Heart left ventricle (tissue), 16 donors: Measurements from ENCODE around the gene SSR4. TPM values are rescaled to one million over a fixed set of nuclear protein-coding genes. Genes with fewer than 3 reads are reported as not detected.

ENCODE experiments used
- ATAC-seq, 4 donors: fragments of 200-7000 bp; cut with Tn5 transposase; one replicate each; pipeline ENCODE4 v1.9.1; 2020 to 2022; ENCODE audit warnings: moderate library complexity in 4 of 4, mild to moderate bottlenecking in 3 of 4, moderate number of reproducible peaks in 1 of 4
- DNase-seq, 5 donors: peaks; one replicate each; pipeline ENCODE4 v3.0.0-alpha.2; 2020
- H3K27ac ChIP-seq, 12 donors: fragments of 200-600 bp; sonication (generic) in 4 of 12; one replicate each; pipeline versions ENCODE4 v1.5.0 to v1.8.0; 2016 to 2022; ENCODE audit warnings: mild to moderate bottlenecking in 2 of 12
- H3K27me3 ChIP-seq, 9 donors: fragments of 200-600 bp; sonication (generic) in 2 of 9; one replicate each; pipeline versions ENCODE4 v1.5.1 to v1.8.0; 2016 to 2022; ENCODE audit warnings: mild to moderate bottlenecking in 3 of 9
- H3K36me3 ChIP-seq, 9 donors: fragments of 200-600 bp; sonication (generic) in 2 of 9; one replicate each; pipeline versions ENCODE4 v1.5.0 to v1.8.0; 2018 to 2022; ENCODE audit warnings: mild to moderate bottlenecking in 2 of 9
- H3K4me1 ChIP-seq, 12 donors: fragments of 200-600 bp; sonication (generic) in 4 of 12; one replicate each; pipeline versions ENCODE4 v1.5.0 to v1.8.0; 2016 to 2022; ENCODE audit warnings: mild to moderate bottlenecking in 3 of 12
- H3K4me3 ChIP-seq, 12 donors: fragments of 200-600 bp; sonication (generic) in 4 of 12; one replicate each; pipeline versions ENCODE4 v1.5.0 to v1.8.0; 2017 to 2022; ENCODE audit warnings: mild to moderate bottlenecking in 9 of 12, moderate library complexity in 4 of 12
- H3K9me3 ChIP-seq, 12 donors: fragments of 200-600 bp; sonication (generic) in 4 of 12; one replicate each; pipeline versions ENCODE4 v1.5.0 to v1.8.0; 2016 to 2022; ENCODE audit warnings: mild to moderate bottlenecking in 1 of 12
- CTCF ChIP-seq, 12 donors: fragments of 200-600 bp; sonication (generic) in 4 of 12; IDR thresholded peaks; one replicate each; pipeline versions ENCODE4 v1.5.0 to v1.8.0; 2018 to 2022; ENCODE audit warnings: antibody characterized with exemption in 12 of 12, mild to moderate bottlenecking in 5 of 12
- POLR2A ChIP-seq, 2 donors: fragments of 450-650 bp; IDR thresholded peaks; one replicate each; pipeline ENCODE4 v1.6.1; 2017; ENCODE audit warnings: antibody characterized with exemption in 2 of 2, mild to moderate bottlenecking in 2 of 2, moderate library complexity in 2 of 2
- WGBS, 4 donors: extraction: QIAGEN DNeasy Blood & Tissue Kit in 2 of 4; methylation state at CpG; one replicate each; pipeline versions ENCODE4 v1.1.5 to v1.1.7; 2013 to 2018; 5-methylcytosine and 5-hydroxymethylcytosine counted together
- intact Hi-C, 10 donors: fragments of 100-400 bp; cut with DNase I; formaldehyde crosslinking; loops; one replicate each; pipeline versions ENCODE4 v1.11.1 to v1.14.2; 2022
- polyA plus RNA-seq, 2 donors: library from polyadenylated mRNA; stranded (reverse); fragments of 200-250 nt; gene quantifications; one replicate each; pipeline ENCODE4 v1.2.3, GENCODE V29; 2013
- total RNA-seq, 9 donors: library from RNA; depleted of rRNA in 2 of 9; stranded (reverse); fragments of >200 nt in 2 of 9; fragmentation: NEBNext Ultra II Directional in 3 of 9; extraction: Animal tissue kit (Norgen Biotek cat#: 25700) in 3 of 9; gene quantifications; one replicate each; pipeline versions ENCODE4 v1.1.0 to v1.2.4, GENCODE V29; 2016 to 2023
- donor health status: ischemic (EF 13 %, LVEDD 7.1; RV severe dilation, severe dysfunction).
- donor health status: healthy with polysubstance abuse.
- donor health status: DM: no; HTN: yes; CAD: no.
- donor health status: DM: no; HTN: no; CAD: no.
- donor health status: ischemic (EF 25% LVEDD 6.9; RV normal size, moderate dysfunction).
- donor health status: ischemic (EF 25% LVEDD 5.7; RV mildly dilated, moderate dysfunction).
- donor health status: healthy.
- donor health status: DM: yes; HTN: yes; CAD: no.
- donor health status: ischemic (EF 35%, LVEDD 5.7; RV mildly dilated, moderate dysfunction).
- donor health status: nonischemic (EF 11% LVEDD 7.7; RV severe dilation, severe dysfunction).
- donor health status: DM: yes; HTN: yes; CAD: no.
- donor health status: PGD.
- donor health status: ischemic (EF 29% LVEDD 5.4; RV normal size, mild dysfunction).
- donor health status: nonischemic (EF 23%, LVEDD 6.1; RV moderate dilation, normal function).

Gene SSR4
- total and polyA plus RNA-seq, 11 donors: 119 to 307 (median 160) TPM

- Histone ChIP-seq H3K27me3 (peaks cover 0 to 70% (median 0%) of the 10 kb centered on the region in 9 donors), H3K9me3 (no peaks in the 10 kb centered on the region), H3K4me1 (no peaks in the 10 kb centered on the region), H3K36me3 (no peaks in the 10 kb centered on the region), H3K4me3 (no peak overlapping the region), H3K27ac (no peak overlapping the region)
- 85 to 93% (median 89%) methylated on average over 6 of the region's 6 CpGs for WGBS, 4 donors
- TF ChIP-seq POLR2A (IDR thresholded peaks at IDR 0.05) (no peak), CTCF (IDR thresholded peaks at IDR 0.05) (no peak)
- ATAC-seq (no peak), DNase-seq (no peak)
- intact Hi-C loops: loop anchor here in 2 of 10 donors (10.0 kb wide), 1 partner anchor 68 kb away; the partner anchor contains the start of gene AVPR2 (in 2 of the 2)
Measured at GRCh38 chrX:153836921-153837320, 42.5 kb downstream of the SSR4 start.

GRCh38 chrX:153844509-153845082 lies 50.1 kb downstream of the SSR4 start:
- no peak overlapping the region for H3K27ac ChIP-seq
- intact Hi-C loops: no loop called here
- TF ChIP-seq POLR2A (IDR thresholded peaks at IDR 0.05) (no peak), CTCF (IDR thresholded peaks at IDR 0.05) (no peak)
- DNase-seq (no peak), ATAC-seq (no peak)
- no peaks in the 10 kb centered on the region for H3K9me3 ChIP-seq
- peaks cover 0 to 80% (median 0%) of the 10 kb centered on the region in 9 donors for H3K27me3 ChIP-seq
- no peak overlapping the region for H3K4me3 ChIP-seq
- H3K4me1 ChIP-seq: no peaks in the 10 kb centered on the region
- H3K36me3 ChIP-seq: no peaks in the 10 kb centered on the region
- WGBS, 4 donors: 19 to 37% (median 29%) methylated on average over 6 of the region's 6 CpGs

- no peaks in the 10 kb centered on the region for H3K9me3 ChIP-seq
- WGBS, 4 donors: 35 to 49% (median 42%) methylated on average over 6 of the region's 6 CpGs
- H3K27ac ChIP-seq: no peak overlapping the region
- H3K36me3 ChIP-seq: no peaks in the 10 kb centered on the region
- H3K27me3 ChIP-seq: peaks cover 0 to 80% (median 0%) of the 10 kb centered on the region in 9 donors
- TF ChIP-seq CTCF (IDR thresholded peaks at IDR 0.05) (no peak), POLR2A (IDR thresholded peaks at IDR 0.05) (no peak)
- intact Hi-C loops: no loop called here
- ATAC-seq (no peak), DNase-seq (no peak)
- no peak overlapping the region for H3K4me3 ChIP-seq
- no peaks in the 10 kb centered on the region for H3K4me1 ChIP-seq
Measured at GRCh38 chrX:153845195-153845594, 50.7 kb downstream of the SSR4 start.

GRCh38 chrX:153845842-153846241 lies 51.4 kb downstream of the SSR4 start:
- H3K27ac ChIP-seq: no peak overlapping the region
- no peaks in the 10 kb centered on the region for H3K4me1 ChIP-seq
- intact Hi-C loops: no loop called here
- WGBS, 4 donors: 19 to 44% (median 25%) methylated on average over 3 of the region's 3 CpGs
- DNase-seq (no peak), ATAC-seq (no peak)
- TF ChIP-seq POLR2A (IDR thresholded peaks at IDR 0.05) (no peak), CTCF (IDR thresholded peaks at IDR 0.05) (no peak)
- no peaks in the 10 kb centered on the region for H3K36me3 ChIP-seq
- H3K4me3 ChIP-seq: no peak overlapping the region
- no peaks in the 10 kb centered on the region for H3K9me3 ChIP-seq
- H3K27me3 ChIP-seq: peaks cover 0 to 78% (median 0%) of the 10 kb centered on the region in 9 donors

Other genes with a start within 250 kb of the SSR4 start
- gene CCNQ, start 195.5 kb upstream of the SSR4 start, total RNA-seq: 10 to 100 TPM; 16.2 to 87.3 (median 36.9) TPM
- 100 to 1,000 TPM in 1 of 2 donors, 10 to 100 TPM in 1; 85.0 to 126 TPM for gene CCNQ, start 195.5 kb upstream of the SSR4 start, polyA plus RNA-seq
- under 1 TPM in 1 of 9 donors, not detected in 8; 0.25 TPM for gene DUSP9, start 147.5 kb upstream of the SSR4 start, total RNA-seq
- under 1 TPM in 1 of 2 donors, not detected in 1; 0.04 TPM for gene DUSP9, start 147.5 kb upstream of the SSR4 start, polyA plus RNA-seq
- gene PNCK, start 120.9 kb upstream of the SSR4 start, total RNA-seq: 1 to 10 TPM; 3.1 to 7.3 (median 6.6) TPM
- 1 to 10 TPM; 1.4 to 3.2 TPM for gene PNCK, start 120.9 kb upstream of the SSR4 start, polyA plus RNA-seq
- 100 to 1,000 TPM; 113 to 203 (median 179) TPM for gene SLC6A8, start 106.7 kb upstream of the SSR4 start, total RNA-seq
- 100 to 1,000 TPM; 138 to 241 TPM for gene SLC6A8, start 106.7 kb upstream of the SSR4 start, polyA plus RNA-seq
- 100 to 1,000 TPM in 5 of 9 donors, 10 to 100 TPM in 4; 59.9 to 162 (median 102) TPM for gene BCAP31, start 70.3 kb upstream of the SSR4 start, total RNA-seq
- 100 to 1,000 TPM in 1 of 2 donors, 10 to 100 TPM in 1; 87.7 to 158 TPM for gene BCAP31, start 70.3 kb upstream of the SSR4 start, polyA plus RNA-seq
- 10 to 100 TPM; 13.5 to 25.6 (median 17.6) TPM for gene ABCD1, start 69.8 kb upstream of the SSR4 start, total RNA-seq
- gene ABCD1, start 69.8 kb upstream of the SSR4 start, polyA plus RNA-seq: 10 to 100 TPM; 12.9 to 13.5 TPM
- gene PLXNB3, start 30.4 kb upstream of the SSR4 start, total RNA-seq: 1 to 10 TPM; 1.6 to 8.6 (median 3.5) TPM
- 1 to 10 TPM in 1 of 2 donors, under 1 TPM in 1; 0.51 to 2.8 TPM for gene PLXNB3, start 30.4 kb upstream of the SSR4 start, polyA plus RNA-seq
- 10 to 100 TPM; 31.9 to 49.7 (median 38.9) TPM for gene SRPK3, start 13.6 kb upstream of the SSR4 start, total RNA-seq
- gene SRPK3, start 13.6 kb upstream of the SSR4 start, polyA plus RNA-seq: 10 to 100 TPM in 1 of 2 donors, 1 to 10 TPM in 1; 8.8 to 39.8 TPM
- 100 to 1,000 TPM in 2 of 9 donors, 10 to 100 TPM in 7; 58.1 to 162 (median 71.2) TPM for gene IDH3G, start 293 bp upstream of the SSR4 start, total RNA-seq
- 10 to 100 TPM; 76.5 to 78.6 TPM for gene IDH3G, start 293 bp upstream of the SSR4 start, polyA plus RNA-seq
- 1 to 10 TPM; 1.7 to 4.0 (median 2.4) TPM for gene PDZD4, start 35.9 kb downstream of the SSR4 start, total RNA-seq
- gene PDZD4, start 35.9 kb downstream of the SSR4 start, polyA plus RNA-seq: 1 to 10 TPM; 1.7 to 2.4 TPM
- gene L1CAM, start 91.5 kb downstream of the SSR4 start, total RNA-seq: 10 to 100 TPM in 1 of 9 donors, 1 to 10 TPM in 7, under 1 TPM in 1; 0.99 to 11.0 (median 3.1) TPM
- gene L1CAM, start 91.5 kb downstream of the SSR4 start, polyA plus RNA-seq: 1 to 10 TPM; 1.3 to 1.8 TPM
- 10 to 100 TPM in 1 of 9 donors, 1 to 10 TPM in 8; 2.2 to 10.5 (median 3.0) TPM for gene AVPR2, start 110.0 kb downstream of the SSR4 start, total RNA-seq
- gene AVPR2, start 110.0 kb downstream of the SSR4 start, polyA plus RNA-seq: 1 to 10 TPM; 4.0 to 7.5 TPM
- 10 to 100 TPM in 4 of 9 donors, 1 to 10 TPM in 5; 6.8 to 55.8 (median 9.5) TPM for gene ARHGAP4, start 131.6 kb downstream of the SSR4 start, total RNA-seq
- 10 to 100 TPM; 15.9 to 25.1 TPM for gene ARHGAP4, start 131.6 kb downstream of the SSR4 start, polyA plus RNA-seq
- gene NAA10, start 140.4 kb downstream of the SSR4 start, total RNA-seq: 100 to 1,000 TPM in 2 of 9 donors, 10 to 100 TPM in 7; 52.5 to 112 (median 72.1) TPM
- 100 to 1,000 TPM; 120 to 221 TPM for gene NAA10, start 140.4 kb downstream of the SSR4 start, polyA plus RNA-seq
- 10 to 100 TPM in 5 of 9 donors, 1 to 10 TPM in 4; 5.1 to 35.5 (median 10.2) TPM for gene RENBP, start 150.0 kb downstream of the SSR4 start, total RNA-seq
- gene RENBP, start 150.0 kb downstream of the SSR4 start, polyA plus RNA-seq: 1 to 10 TPM; 6.4 to 9.8 TPM
- gene HCFC1, start 177.2 kb downstream of the SSR4 start, total RNA-seq: 10 to 100 TPM; 22.7 to 72.6 (median 34.8) TPM
- gene HCFC1, start 177.2 kb downstream of the SSR4 start, polyA plus RNA-seq: 10 to 100 TPM; 11.8 to 23.0 TPM
- gene TMEM187, start 178.1 kb downstream of the SSR4 start, total RNA-seq: 10 to 100 TPM in 2 of 9 donors, 1 to 10 TPM in 7; 3.5 to 11.4 (median 8.3) TPM
- gene TMEM187, start 178.1 kb downstream of the SSR4 start, polyA plus RNA-seq: 1 to 10 TPM; 3.2 to 7.0 TPM
- 10 to 100 TPM; 22.0 to 79.2 (median 29.7) TPM for gene IRAK1, start 225.2 kb downstream of the SSR4 start, total RNA-seq
- 10 to 100 TPM; 23.8 to 89.3 TPM for gene IRAK1, start 225.2 kb downstream of the SSR4 start, polyA plus RNA-seq